Brain microvascular endothelial cell (primary cell): ENCODE measurements around the gene SLC37A2.

ENCODE experiments used
- DNase-seq: peaks from one replicate; pipeline ENCODE4 v3.0.0-alpha.2; 2020
- H3K27ac ChIP-seq: fragments of 250-450 bp; sonication (Bioruptor Pico); 2 replicates; pipeline ENCODE4 v1.5.1; 2020; ENCODE audit warnings: mild to moderate bottlenecking, moderate library complexity
- H3K27me3 ChIP-seq: fragments of 250-450 bp; sonication (Bioruptor Pico); replicated peaks from 2 replicates; pipeline ENCODE4 v1.5.1; 2020; ENCODE audit warnings: mild to moderate bottlenecking
- H3K36me3 ChIP-seq: fragments of 250-450 bp; sonication (Bioruptor Pico); replicated peaks from 2 replicates; pipeline ENCODE4 v1.5.1; 2020; ENCODE audit warnings: mild to moderate bottlenecking
- H3K4me3 ChIP-seq: 2 replicates; pipeline ENCODE4 v1.5.1; 2011; ENCODE audit warnings: low read depth, mild to moderate bottlenecking, control low read depth, low read length, moderate library complexity
- CTCF ChIP-seq: IDR thresholded peaks from 2 replicates; pipeline ENCODE4 v1.5.1; 2011; ENCODE audit warnings: low read depth, mild to moderate bottlenecking, moderate library complexity, low read length, control low read depth, inconsistent platforms; ENCODE audit errors: missing control alignments
- in situ Hi-C: cut with HindIII; loops from 2 replicates; pipeline ENCODE4 v1.10.0; 2017; ENCODE audit warnings: low sequenced_read_pairs, low pct_ligation_motif_present

SLC37A2 gene

GRCh38 chr11:125117429-125117828, 54.3 kb downstream of the SLC37A2 start:
- in situ Hi-C loops = no loop called here

GRCh38 chr11:125123194-125123946, 60.3 kb downstream of the SLC37A2 start:
- no peak for TF ChIP-seq CTCF
- no peak for DNase-seq
- in situ Hi-C loops = no loop called here
- Histone ChIP-seq H3K36me3 (no peaks in the 10 kb centered on the region), H3K27me3 (no peaks in the 10 kb centered on the region), H3K27ac (no peak overlapping the region), H3K4me3 (no peak overlapping the region)

More at GRCh38 chr11:125117429-125117828, 54.3 kb downstream of the SLC37A2 start:
- H3K27me3 ChIP-seq = no peaks in the 10 kb centered on the region
- DNase-seq = no peak
- H3K4me3 ChIP-seq = no peak overlapping the region
- H3K27ac ChIP-seq = no peak overlapping the region
- no peaks in the 10 kb centered on the region for H3K36me3 ChIP-seq
- no peak for TF ChIP-seq CTCF

GRCh38 chr11:125123947-125124617, 61.0 kb downstream of the SLC37A2 start:
- TF ChIP-seq CTCF = peak; percentile 77
- Histone ChIP-seq H3K36me3 (no peaks in the 10 kb centered on the region), H3K27me3 (no peaks in the 10 kb centered on the region), H3K4me3 (no peak overlapping the region), H3K27ac (no peak overlapping the region)
- in situ Hi-C loops = no loop called here
- peak; percentile 35 for DNase-seq

GRCh38 chr11:125124618-125124992, 61.5 kb downstream of the SLC37A2 start:
- Histone ChIP-seq H3K27ac (no peak overlapping the region), H3K27me3 (no peaks in the 10 kb centered on the region), H3K36me3 (no peaks in the 10 kb centered on the region), H3K4me3 (no peak overlapping the region)
- no peak for DNase-seq
- no peak for TF ChIP-seq CTCF
- in situ Hi-C loops = no loop called here

GRCh38 chr11:125128450-125128849, 65.3 kb downstream of the SLC37A2 start:
- TF ChIP-seq CTCF = no peak
- Histone ChIP-seq H3K4me3 (no peak overlapping the region), H3K27me3 (no peaks in the 10 kb centered on the region), H3K36me3 (no peaks in the 10 kb centered on the region), H3K27ac (no peak overlapping the region)
- DNase-seq = peak; percentile 52
- in situ Hi-C loops = loop anchor here (25.0 kb wide), 1 partner anchor 166 kb away; the partner anchor contains the start of gene CCDC15
